ENCODE measurements around the gene PSD2.

GRCh38 chr5:139783436-139783965 is 12.1 kb upstream of the PSD2 start:
- TF ChIP-seq CTCF (IDR thresholded peaks at IDR 0.05 in 4 of 5, conservative IDR thresholded peaks at IDR 0.05 in 1 of 5) = no peak
- TF ChIP-seq POLR2A (IDR thresholded peaks at IDR 0.05) = no peak

Data from gastrocnemius medialis (tissue), 4 donors.